Gastrocnemius medialis (tissue), 4 donors: ENCODE measurements around the gene NLRC5. TPM values are rescaled to one million over a fixed set of nuclear protein-coding genes. Genes with fewer than 3 reads are reported as not detected.

Experiments used
- ATAC-seq, 2 donors: fragments of 150-250 bp; one replicate each; pipeline ENCODE4 v1.9.1; 2016
- DNase-seq, 2 donors: peaks; one replicate each; pipeline ENCODE4 v3.0.0-alpha.2; 2019
- H3K27ac ChIP-seq, 4 donors: fragments of 200-600 bp; sonication (generic); 1 replicate in 1 of 4; 2 replicates in 3 of 4; pipeline ENCODE4 v1.5.1; 2016 to 2018; ENCODE audit warnings: mild to moderate bottlenecking in 2 of 4, moderate library complexity in 1 of 4
- H3K27me3 ChIP-seq, 3 donors: fragments of 200-600 bp; sonication (generic) in 2 of 3; 1 replicate in 1 of 3; 2 replicates in 2 of 3; pipeline versions ENCODE4 v1.5.1 to v1.6.0; 2016 to 2019; ENCODE audit warnings: mild to moderate bottlenecking in 1 of 3, moderate library complexity in 1 of 3
- H3K36me3 ChIP-seq, 2 donors: fragments of 200-600 bp; sonication (generic) in 1 of 2; one replicate each; pipeline ENCODE4 v1.5.1; 2017 to 2018
- H3K4me1 ChIP-seq, 2 donors: fragments of 200-600 bp; sonication (generic) in 1 of 2; one replicate each; pipeline ENCODE4 v1.5.1; 2016 to 2017; ENCODE audit warnings: mild to moderate bottlenecking in 2 of 2
- H3K4me3 ChIP-seq, 4 donors: fragments of 200-600 bp; sonication (generic) in 3 of 4; 1 replicate in 1 of 4; 2 replicates in 3 of 4; pipeline ENCODE4 v1.5.1; 2016 to 2019; ENCODE audit warnings: mild to moderate bottlenecking in 2 of 4
- H3K9me3 ChIP-seq, 3 donors: fragments of 200-600 bp; sonication (generic) in 2 of 3; 1 replicate in 1 of 3; 2 replicates in 2 of 3; pipeline ENCODE4 v1.5.1; 2016 to 2019
- POLR2A ChIP-seq, 2 donors: fragments of 450-650 bp; IDR thresholded peaks; one replicate each; pipeline ENCODE4 v1.6.1; 2017; ENCODE audit warnings: antibody characterized with exemption in 2 of 2, mild to moderate bottlenecking in 2 of 2, moderate library complexity in 2 of 2
- in situ Hi-C, 4 donors: fragments of 200-750 bp; cut with MboI; loops; one replicate each; pipeline versions ENCODE4 v1.15.0 to v1.8.0; 2017; ENCODE audit warnings: low sequenced_read_pairs in 4 of 4
- intact Hi-C: fragments of 100-400 bp; cut with DNase I; formaldehyde crosslinking; loops from one replicate; pipeline ENCODE4 v1.15.1; 2023; ENCODE audit warnings: low total_unique reads
- total RNA-seq, 4 donors: library from RNA; depleted of rRNA; stranded (reverse); fragments of >200 nt; gene quantifications; one replicate each; pipeline versions ENCODE4 v1.1.0 to v1.2.3, GENCODE V29; 2016
- TF ChIP-seq, protein P1 (sequence below), 5 experiments: fragments of 450-650 bp in 3 of 5; fragments of 200-600 bp in 2 of 5; sonication (generic) in 2 of 5; IDR thresholded peaks in 4 of 5; conservative IDR thresholded peaks in 1 of 5; 1 replicate in 4 of 5; 2 replicates in 1 of 5; pipeline ENCODE4 v1.5.1; 2016 to 2019; ENCODE audit warnings: antibody characterized with exemption in 5 of 5, mild to moderate bottlenecking in 3 of 5, moderate library complexity in 3 of 5

NLRC5 gene
- total RNA-seq, 4 donors from 2014 or later: 2.5 to 9.4 (median 5.1) TPM

- no peaks in the 10 kb centered on the region for H3K27me3 ChIP-seq
- H3K27ac ChIP-seq: peak overlapping the region in 1 of 4 donors; percentile 20
- H3K9me3 ChIP-seq: no peaks in the 10 kb centered on the region
- H3K4me3 ChIP-seq: no peak overlapping the region
- intact Hi-C loops (no loop called here), in situ Hi-C loops (no loop called here)
- ATAC-seq (peak; percentile 49 to 75), DNase-seq (peak; percentile 40 to 66)
- no peaks in the 10 kb centered on the region for H3K36me3 ChIP-seq
- TF ChIP-seq POLR2A (IDR thresholded peaks at IDR 0.05): no peak
- TF ChIP-seq, protein P1, sequence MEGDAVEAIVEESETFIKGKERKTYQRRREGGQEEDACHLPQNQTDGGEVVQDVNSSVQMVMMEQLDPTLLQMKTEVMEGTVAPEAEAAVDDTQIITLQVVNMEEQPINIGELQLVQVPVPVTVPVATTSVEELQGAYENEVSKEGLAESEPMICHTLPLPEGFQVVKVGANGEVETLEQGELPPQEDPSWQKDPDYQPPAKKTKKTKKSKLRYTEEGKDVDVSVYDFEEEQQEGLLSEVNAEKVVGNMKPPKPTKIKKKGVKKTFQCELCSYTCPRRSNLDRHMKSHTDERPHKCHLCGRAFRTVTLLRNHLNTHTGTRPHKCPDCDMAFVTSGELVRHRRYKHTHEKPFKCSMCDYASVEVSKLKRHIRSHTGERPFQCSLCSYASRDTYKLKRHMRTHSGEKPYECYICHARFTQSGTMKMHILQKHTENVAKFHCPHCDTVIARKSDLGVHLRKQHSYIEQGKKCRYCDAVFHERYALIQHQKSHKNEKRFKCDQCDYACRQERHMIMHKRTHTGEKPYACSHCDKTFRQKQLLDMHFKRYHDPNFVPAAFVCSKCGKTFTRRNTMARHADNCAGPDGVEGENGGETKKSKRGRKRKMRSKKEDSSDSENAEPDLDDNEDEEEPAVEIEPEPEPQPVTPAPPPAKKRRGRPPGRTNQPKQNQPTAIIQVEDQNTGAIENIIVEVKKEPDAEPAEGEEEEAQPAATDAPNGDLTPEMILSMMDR (IDR thresholded peaks at IDR 0.05 in 4 of 5, conservative IDR thresholded peaks at IDR 0.05 in 1 of 5): peak; percentile 51 to 74 (median 71)
- peaks cover 0 to 10% of the 10 kb centered on the region in 2 donors for H3K4me1 ChIP-seq
Measured at GRCh38 chr16:56964243-56965148, 24.9 kb upstream of the NLRC5 start.

DNA sequence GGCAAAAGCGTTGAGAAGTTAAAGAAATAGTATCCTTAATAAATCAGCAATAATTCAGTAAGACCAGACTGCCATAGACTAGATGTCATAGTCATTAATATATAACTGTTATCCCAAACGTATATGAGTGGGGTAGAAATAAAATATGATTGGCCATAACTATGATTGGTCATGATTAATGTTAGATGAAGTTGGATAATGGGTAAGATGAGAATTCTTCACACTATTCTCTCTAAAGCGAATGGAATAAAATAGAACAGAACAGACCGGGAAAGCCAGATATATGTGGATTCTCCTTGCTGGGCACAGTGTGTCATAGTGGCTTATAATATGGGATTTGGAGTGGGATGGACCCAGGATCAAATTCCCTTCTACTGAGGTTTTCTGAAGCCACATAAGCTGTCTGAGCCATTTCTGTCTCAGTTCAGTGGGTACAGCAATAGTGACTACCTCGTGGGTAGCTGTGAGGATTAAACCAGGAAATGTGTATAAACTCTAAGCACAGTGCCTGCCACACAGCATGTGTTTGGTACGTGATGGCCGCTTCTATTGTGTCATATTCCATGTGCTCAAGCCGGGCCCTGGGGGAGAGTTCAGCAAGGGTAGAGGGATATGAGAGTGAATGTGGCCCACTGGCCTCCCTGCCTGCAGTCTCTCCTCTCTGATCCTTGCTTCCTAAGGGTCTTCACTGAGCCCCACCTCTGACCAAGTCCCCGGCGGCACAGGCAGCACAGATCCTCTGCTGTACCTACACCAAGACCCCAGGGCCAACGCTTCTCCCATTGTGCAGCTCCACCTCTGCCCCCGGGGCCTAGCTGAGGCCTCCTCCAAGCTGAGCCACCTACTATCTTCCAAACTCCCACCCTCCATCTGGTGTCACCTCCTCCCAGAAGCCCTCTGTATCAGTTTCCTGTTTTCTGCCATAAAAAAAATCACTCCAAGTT, 23.9 kb upstream of the NLRC5 start:
- in situ Hi-C loops (no loop called here), intact Hi-C loops (no loop called here)
- H3K27me3 ChIP-seq: no peaks in the 10 kb centered on the region
- H3K36me3 ChIP-seq: no peaks in the 10 kb centered on the region
- H3K27ac ChIP-seq: peak overlapping the region in 2 of 4 donors; percentile 24 to 36
- H3K4me1 ChIP-seq: peaks cover 0 to 10% of the 10 kb centered on the region in 2 donors
- TF ChIP-seq, protein P1 (IDR thresholded peaks at IDR 0.05 in 4 of 5, conservative IDR thresholded peaks at IDR 0.05 in 1 of 5): no peak
- TF ChIP-seq POLR2A (IDR thresholded peaks at IDR 0.05): no peak
- no peak for DNase-seq
- H3K9me3 ChIP-seq: no peaks in the 10 kb centered on the region
- no peak for ATAC-seq
- H3K4me3 ChIP-seq: no peak overlapping the region

- Histone ChIP-seq H3K36me3 (no peaks in the 10 kb centered on the region), H3K4me3 (no peak overlapping the region), H3K27me3 (no peaks in the 10 kb centered on the region), H3K9me3 (no peaks in the 10 kb centered on the region), H3K4me1 (peaks cover 0 to 10% of the 10 kb centered on the region in 2 donors), H3K27ac (peak overlapping the region in 3 of 4 donors; percentile 24 to 47 (median 36))
- ATAC-seq (no peak), DNase-seq (no peak)
- no peak for TF ChIP-seq POLR2A (IDR thresholded peaks at IDR 0.05)
- TF ChIP-seq, protein P1 (IDR thresholded peaks at IDR 0.05 in 4 of 5, conservative IDR thresholded peaks at IDR 0.05 in 1 of 5): no peak
- in situ Hi-C loops: no loop called here
- intact Hi-C loops: no loop called here
Measured at GRCh38 chr16:56966093-56966475, 23.3 kb upstream of the NLRC5 start.

GRCh38 chr16:56967733-56968132, 21.6 kb upstream of the NLRC5 start:
- DNase-seq: no peak
- H3K36me3 ChIP-seq: no peaks in the 10 kb centered on the region
- no peak overlapping the region for H3K4me3 ChIP-seq
- intact Hi-C loops (no loop called here), in situ Hi-C loops (no loop called here)
- no peak for TF ChIP-seq POLR2A (IDR thresholded peaks at IDR 0.05)
- TF ChIP-seq, protein P1 (IDR thresholded peaks at IDR 0.05 in 4 of 5, conservative IDR thresholded peaks at IDR 0.05 in 1 of 5): no peak
- H3K27ac ChIP-seq: no peak overlapping the region
- no peaks in the 10 kb centered on the region for H3K27me3 ChIP-seq
- H3K4me1 ChIP-seq: no peaks in the 10 kb centered on the region
- no peaks in the 10 kb centered on the region for H3K9me3 ChIP-seq
- ATAC-seq: no peak
